HL-60 (cell line): Measurements from ENCODE around the gene RNF130.
"Not testable (repeated sequence)": the region's sequence is repeated elsewhere in the genome, so short reads cannot be mapped to it uniquely, and the experiment has no call there.

Experiments
- GABPA ChIP-seq: IDR thresholded peaks from 2 replicates; pipeline ENCODE4 v1.6.1; 2012; ENCODE audit warnings: low read depth
- POLR2AphosphoS5 ChIP-seq: IDR thresholded peaks from 2 replicates; pipeline ENCODE4 v1.6.1; 2012; ENCODE audit warnings: low read depth
- SPI1 ChIP-seq: IDR thresholded peaks from 2 replicates; pipeline ENCODE4 v1.6.1; 2012; ENCODE audit warnings: low read depth, mild to moderate bottlenecking, borderline replicate concordance
- TF ChIP-seq, protein P1 (sequence below): IDR thresholded peaks from one replicate; pipeline ENCODE4 v1.5.1; 2011; ENCODE audit warnings: low read length, control low read depth, inconsistent platforms; ENCODE audit not compliant: insufficient read depth
- TF ChIP-seq, protein P2 (sequence below): IDR thresholded peaks from 2 replicates; pipeline ENCODE4 v1.6.1; 2012; ENCODE audit warnings: low read depth; ENCODE audit not compliant: insufficient replicate concordance

DNA sequence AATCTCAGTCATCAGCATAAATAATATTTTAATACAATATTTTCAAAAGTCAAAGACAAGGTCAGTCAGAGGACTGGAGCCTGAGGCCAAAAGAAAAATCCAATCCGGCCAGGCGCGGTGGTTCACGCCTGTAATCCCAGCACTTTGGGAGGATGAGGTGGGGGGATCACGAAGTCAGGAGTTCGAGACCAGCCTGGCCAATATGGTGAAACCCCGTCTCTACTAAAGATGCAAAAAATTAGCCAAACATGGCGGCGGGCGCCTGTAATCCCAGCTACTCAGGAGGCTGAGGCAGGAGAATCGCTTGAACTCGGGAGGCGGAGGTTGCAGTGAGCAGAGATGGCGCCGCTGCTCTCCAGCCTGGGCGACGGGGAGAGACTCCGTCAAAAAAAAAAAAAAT is 18.1 kb upstream of the RNF130 start:
- TF ChIP-seq, protein P1, sequence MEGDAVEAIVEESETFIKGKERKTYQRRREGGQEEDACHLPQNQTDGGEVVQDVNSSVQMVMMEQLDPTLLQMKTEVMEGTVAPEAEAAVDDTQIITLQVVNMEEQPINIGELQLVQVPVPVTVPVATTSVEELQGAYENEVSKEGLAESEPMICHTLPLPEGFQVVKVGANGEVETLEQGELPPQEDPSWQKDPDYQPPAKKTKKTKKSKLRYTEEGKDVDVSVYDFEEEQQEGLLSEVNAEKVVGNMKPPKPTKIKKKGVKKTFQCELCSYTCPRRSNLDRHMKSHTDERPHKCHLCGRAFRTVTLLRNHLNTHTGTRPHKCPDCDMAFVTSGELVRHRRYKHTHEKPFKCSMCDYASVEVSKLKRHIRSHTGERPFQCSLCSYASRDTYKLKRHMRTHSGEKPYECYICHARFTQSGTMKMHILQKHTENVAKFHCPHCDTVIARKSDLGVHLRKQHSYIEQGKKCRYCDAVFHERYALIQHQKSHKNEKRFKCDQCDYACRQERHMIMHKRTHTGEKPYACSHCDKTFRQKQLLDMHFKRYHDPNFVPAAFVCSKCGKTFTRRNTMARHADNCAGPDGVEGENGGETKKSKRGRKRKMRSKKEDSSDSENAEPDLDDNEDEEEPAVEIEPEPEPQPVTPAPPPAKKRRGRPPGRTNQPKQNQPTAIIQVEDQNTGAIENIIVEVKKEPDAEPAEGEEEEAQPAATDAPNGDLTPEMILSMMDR, result not testable (repeated sequence)
- TF ChIP-seq POLR2AphosphoS5, GABPA, SPI1: not testable (repeated sequence)
- TF ChIP-seq, protein P2, sequence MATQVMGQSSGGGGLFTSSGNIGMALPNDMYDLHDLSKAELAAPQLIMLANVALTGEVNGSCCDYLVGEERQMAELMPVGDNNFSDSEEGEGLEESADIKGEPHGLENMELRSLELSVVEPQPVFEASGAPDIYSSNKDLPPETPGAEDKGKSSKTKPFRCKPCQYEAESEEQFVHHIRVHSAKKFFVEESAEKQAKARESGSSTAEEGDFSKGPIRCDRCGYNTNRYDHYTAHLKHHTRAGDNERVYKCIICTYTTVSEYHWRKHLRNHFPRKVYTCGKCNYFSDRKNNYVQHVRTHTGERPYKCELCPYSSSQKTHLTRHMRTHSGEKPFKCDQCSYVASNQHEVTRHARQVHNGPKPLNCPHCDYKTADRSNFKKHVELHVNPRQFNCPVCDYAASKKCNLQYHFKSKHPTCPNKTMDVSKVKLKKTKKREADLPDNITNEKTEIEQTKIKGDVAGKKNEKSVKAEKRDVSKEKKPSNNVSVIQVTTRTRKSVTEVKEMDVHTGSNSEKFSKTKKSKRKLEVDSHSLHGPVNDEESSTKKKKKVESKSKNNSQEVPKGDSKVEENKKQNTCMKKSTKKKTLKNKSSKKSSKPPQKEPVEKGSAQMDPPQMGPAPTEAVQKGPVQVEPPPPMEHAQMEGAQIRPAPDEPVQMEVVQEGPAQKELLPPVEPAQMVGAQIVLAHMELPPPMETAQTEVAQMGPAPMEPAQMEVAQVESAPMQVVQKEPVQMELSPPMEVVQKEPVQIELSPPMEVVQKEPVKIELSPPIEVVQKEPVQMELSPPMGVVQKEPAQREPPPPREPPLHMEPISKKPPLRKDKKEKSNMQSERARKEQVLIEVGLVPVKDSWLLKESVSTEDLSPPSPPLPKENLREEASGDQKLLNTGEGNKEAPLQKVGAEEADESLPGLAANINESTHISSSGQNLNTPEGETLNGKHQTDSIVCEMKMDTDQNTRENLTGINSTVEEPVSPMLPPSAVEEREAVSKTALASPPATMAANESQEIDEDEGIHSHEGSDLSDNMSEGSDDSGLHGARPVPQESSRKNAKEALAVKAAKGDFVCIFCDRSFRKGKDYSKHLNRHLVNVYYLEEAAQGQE, result not testable (repeated sequence)
